H9 (cell line): ENCODE results near the gene CROCC2. TPM values are rescaled to one million over a fixed set of nuclear protein-coding genes. Genes with fewer than 3 reads are reported as not detected.

Experiments used
- DNase-seq: peaks from one replicate; pipeline ENCODE4 v3.0.0-alpha.2; 2017
- H2AFZ ChIP-seq: one replicate; pipeline ENCODE4 v1.6.1; 2013; ENCODE audit warnings: mild to moderate bottlenecking, low read length, control low read depth, moderate library complexity
- H2AK5ac ChIP-seq: 2 replicates; pipeline ENCODE4 v1.6.1; 2013; ENCODE audit warnings: low read length, control low read depth, mixed read lengths; ENCODE audit not compliant: insufficient read length
- H2BK120ac ChIP-seq: one replicate; pipeline ENCODE4 v1.6.1; 2013; ENCODE audit warnings: low read depth, mild to moderate bottlenecking, low read length, control low read depth, inconsistent platforms; ENCODE audit not compliant: poor library complexity, severe bottlenecking
- H2BK12ac ChIP-seq: 2 replicates; pipeline ENCODE4 v1.6.1; 2013; ENCODE audit warnings: low read length, control low read depth, mixed read lengths, low read depth; ENCODE audit not compliant: insufficient read length
- H2BK15ac ChIP-seq: 2 replicates; pipeline ENCODE4 v1.6.1; 2013; ENCODE audit warnings: low read depth, low read length, control low read depth
- H2BK20ac ChIP-seq: one replicate; pipeline ENCODE4 v1.6.1; 2013; ENCODE audit warnings: low read depth, mild to moderate bottlenecking, low read length, control low read depth, inconsistent platforms; ENCODE audit not compliant: poor library complexity, severe bottlenecking
- H2BK5ac ChIP-seq: 2 replicates; pipeline ENCODE4 v1.6.1; 2013; ENCODE audit warnings: low read length, control low read depth, mixed read lengths; ENCODE audit not compliant: insufficient read length
- H3K14ac ChIP-seq: 2 replicates; pipeline ENCODE4 v1.6.1; 2013; ENCODE audit warnings: low read length, control low read depth; ENCODE audit not compliant: insufficient read depth
- H3K18ac ChIP-seq: 2 replicates; pipeline ENCODE4 v1.6.1; 2013; ENCODE audit warnings: low read depth, mild to moderate bottlenecking, mixed read lengths, low read length, control low read depth; ENCODE audit not compliant: insufficient read length
- H3K23ac ChIP-seq: 2 replicates; pipeline ENCODE4 v1.6.1; 2013; ENCODE audit warnings: low read length, control low read depth, mixed read lengths, low read depth; ENCODE audit not compliant: insufficient read length
- H3K23me2 ChIP-seq: 2 replicates; pipeline ENCODE4 v1.6.1; 2013; ENCODE audit warnings: low read depth, mild to moderate bottlenecking, mixed read lengths, low read length, control low read depth; ENCODE audit not compliant: insufficient read length, poor library complexity, severe bottlenecking
- H3K27ac ChIP-seq: 2 replicates; pipeline ENCODE4 v1.5.1; 2013; ENCODE audit warnings: low read length, control low read depth, mixed read lengths, low read depth; ENCODE audit not compliant: insufficient read length
- H3K27me3 ChIP-seq: 2 replicates; pipeline ENCODE4 v1.6.1; 2013; ENCODE audit warnings: low read length, control low read depth, inconsistent platforms; ENCODE audit not compliant: insufficient read depth
- H3K4ac ChIP-seq: 2 replicates; pipeline ENCODE4 v1.6.1; 2013; ENCODE audit warnings: low read depth, mild to moderate bottlenecking, control low read depth, inconsistent platforms, low read length, moderate library complexity
- H3K4me1 ChIP-seq: 2 replicates; pipeline ENCODE4 v1.6.1; 2013; ENCODE audit warnings: low read length, control low read depth, inconsistent platforms; ENCODE audit not compliant: insufficient read depth
- H3K4me2 ChIP-seq: 2 replicates; pipeline ENCODE4 v1.6.1; 2013; ENCODE audit warnings: low read length, control low read depth, mixed read lengths; ENCODE audit not compliant: insufficient read length, insufficient read depth
- H3K56ac ChIP-seq: 2 replicates; pipeline ENCODE4 v1.6.1; 2013; ENCODE audit warnings: low read depth, mild to moderate bottlenecking, mixed read lengths, low read length, control low read depth; ENCODE audit not compliant: insufficient read length
- H3K79me1 ChIP-seq: 2 replicates; pipeline ENCODE4 v1.6.1; 2013; ENCODE audit warnings: low read depth, mild to moderate bottlenecking, moderate library complexity, low read length, control low read depth, inconsistent platforms; ENCODE audit not compliant: insufficient read depth, poor library complexity, severe bottlenecking
- H3K79me2 ChIP-seq: 2 replicates; pipeline ENCODE4 v1.6.1; 2013; ENCODE audit warnings: low read length, control low read depth, inconsistent platforms; ENCODE audit not compliant: insufficient read depth
- H3K9ac ChIP-seq: 2 replicates; pipeline ENCODE4 v1.6.1; 2013; ENCODE audit warnings: low read length, control low read depth, mixed read lengths; ENCODE audit not compliant: insufficient read length; ENCODE audit errors: extremely low read depth
- H3K9me3 ChIP-seq: one replicate; pipeline ENCODE4 v1.6.1; 2013; ENCODE audit warnings: low read depth, low read length, inconsistent platforms; ENCODE audit not compliant: control insufficient read depth
- H3T11ph ChIP-seq: one replicate; pipeline ENCODE4 v1.6.1; 2013; ENCODE audit warnings: mild to moderate bottlenecking, low read length, control low read depth, inconsistent platforms
- H4K20me1 ChIP-seq: one replicate; pipeline ENCODE4 v1.6.1; 2013; ENCODE audit not compliant: control insufficient read depth, insufficient read length, insufficient read depth
- H4K5ac ChIP-seq: 2 replicates; pipeline ENCODE4 v1.6.1; 2013; ENCODE audit warnings: low read depth, mild to moderate bottlenecking, mixed read lengths, low read length, control low read depth; ENCODE audit not compliant: insufficient read length
- H4K8ac ChIP-seq: replicated peaks from 2 replicates; pipeline ENCODE4 v1.6.1; 2013; ENCODE audit warnings: low read length, control low read depth, mixed read lengths, low read depth; ENCODE audit not compliant: insufficient read length
- H4K91ac ChIP-seq: 2 replicates; pipeline ENCODE4 v1.6.1; 2013; ENCODE audit warnings: low read depth, mild to moderate bottlenecking, moderate library complexity, mixed read lengths, low read length, control low read depth; ENCODE audit not compliant: insufficient read length
- H3K27ac Mint-ChIP-seq, 3 experiments: 2 replicates in 2 of 3; 3 replicates in 1 of 3; pipeline ENCODE4 v1.8.0; 2020 to 2021; ENCODE audit warnings: mixed read lengths in 3 of 3, mild to moderate bottlenecking in 1 of 3, moderate library complexity in 1 of 3
- H3K27me3 Mint-ChIP-seq: 2 replicates; pipeline ENCODE4 v1.8.0; 2021; ENCODE audit warnings: low read depth, mild to moderate bottlenecking, moderate library complexity, mixed read lengths
- H3K36me3 Mint-ChIP-seq, 3 experiments: 2 replicates in 2 of 3; 3 replicates in 1 of 3; pipeline ENCODE4 v1.8.0; 2020 to 2021; ENCODE audit warnings: low read depth in 3 of 3, mixed read lengths in 3 of 3; ENCODE audit not compliant: insufficient read depth in 1 of 3
- H3K4me1 Mint-ChIP-seq, 2 experiments: 2 replicates each; pipeline ENCODE4 v1.8.0; 2020; ENCODE audit warnings: mixed read lengths in 2 of 2
- H3K4me3 Mint-ChIP-seq, 2 experiments: 2 replicates in 1 of 2; 3 replicates in 1 of 2; pipeline ENCODE4 v1.8.0; 2020 to 2021; ENCODE audit warnings: mild to moderate bottlenecking in 2 of 2, mixed read lengths in 2 of 2, moderate library complexity in 1 of 2
- H3K9me3 Mint-ChIP-seq, 2 experiments: 2 replicates in 1 of 2; 3 replicates in 1 of 2; pipeline ENCODE4 v1.8.0; 2020; ENCODE audit warnings: mild to moderate bottlenecking in 2 of 2, mixed read lengths in 2 of 2, moderate library complexity in 1 of 2
- WGBS: extraction: QIAGEN DNeasy Blood & Tissue Kit; methylation state at CpG from one replicate; pipeline ENCODE4 v1.1.7; 2013; ENCODE audit warnings: missing lambda C conversion rate, low lambda C conversion rate, mixed read lengths; ENCODE audit not compliant: insufficient read length; ENCODE audit errors: extremely low coverage; 5-methylcytosine and 5-hydroxymethylcytosine counted together
- total RNA-seq: library from RNA; stranded (reverse); gene quantifications from 2 replicates; pipeline ENCODE4 v1.2.1, GENCODE V29; 2021
- TF ChIP-seq, protein P1 (sequence below): fragments of 200-600 bp; sonication (generic); conservative IDR thresholded peaks from 3 replicates; pipeline ENCODE4 v1.8.0; 2021; ENCODE audit warnings: antibody characterized with exemption, mild to moderate bottlenecking

The CROCC2 gene
- total RNA-seq, 1 experiment from 2014 or later, result not detected

DNA sequence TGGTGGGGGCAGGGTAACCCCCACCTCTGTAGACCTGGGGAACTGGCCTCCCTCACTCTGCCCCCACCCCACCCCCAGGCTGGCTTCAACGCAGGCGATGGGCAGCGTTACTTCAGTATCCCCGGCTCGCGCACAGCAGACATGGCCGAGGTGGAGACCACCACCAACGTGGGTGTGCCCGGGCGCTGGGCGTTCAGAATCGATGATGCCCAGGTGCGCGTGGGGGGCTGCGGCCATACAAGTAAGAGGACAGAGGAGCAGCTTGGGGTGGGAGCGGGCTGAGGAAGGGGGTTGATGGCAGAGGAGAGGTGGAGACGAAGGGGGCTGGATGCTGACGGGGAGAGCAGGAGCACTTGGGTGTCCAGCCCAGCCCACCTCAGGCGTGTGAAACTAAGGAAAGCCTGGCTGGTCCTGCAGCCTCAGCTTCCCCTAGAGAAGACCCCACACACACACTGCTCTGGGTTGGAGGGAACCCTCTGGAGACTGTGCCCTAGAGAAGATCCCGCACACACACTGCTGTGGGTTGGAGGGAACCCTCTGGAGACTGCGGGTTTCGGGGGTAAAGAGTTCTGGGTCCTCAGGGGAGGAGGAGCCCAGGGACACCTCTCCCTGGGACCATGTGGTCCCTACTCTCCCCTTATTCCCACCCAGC lies 128.5 kb downstream of the CROCC2 start:
- peaks cover 42% of the 10 kb centered on the region for H3K27me3 Mint-ChIP-seq
- WGBS, result no CpG with 5 or more reads among the region's 22 CpGs

More for the DNA sequence above, 128.5 kb downstream of the CROCC2 start:
- Histone ChIP-seq H4K91ac (no peak overlapping the region), H2BK15ac (no peak overlapping the region), H2BK20ac (no peak overlapping the region), H3K27ac (no peak overlapping the region), H3K18ac (no peak overlapping the region), H3K9ac (no peak overlapping the region), H3K56ac (no peak overlapping the region), H3K4me2 (no peak overlapping the region), H2BK12ac (no peak overlapping the region), H3K9me3 (no peaks in the 10 kb centered on the region), H3K23me2 (peaks cover 8% of the 10 kb centered on the region), H3K14ac (no peak overlapping the region), H2BK5ac (no peak overlapping the region), H3K4ac (no peak overlapping the region), H3K23ac (no peak overlapping the region), H3K79me2 (no peaks in the 10 kb centered on the region), H4K5ac (no peak overlapping the region), H2AK5ac (no peak overlapping the region), H2AFZ (no peak overlapping the region), H4K8ac (no peak overlapping the region), H3T11ph (no peak overlapping the region), H3K27me3 (no peaks in the 10 kb centered on the region; the same call in 1 of the 2 replicates), H3K4me1 (no peaks in the 10 kb centered on the region), H3K79me1 (no peaks in the 10 kb centered on the region), H2BK120ac (no peak overlapping the region), H4K20me1 (no peaks in the 10 kb centered on the region)
- Mint-ChIP-seq H3K9me3 (no peaks in the 10 kb centered on the region; a peak in 1 of 5 replicates), H3K4me3 (no peak overlapping the region), H3K27ac (no peak overlapping the region), H3K36me3 (no peaks in the 10 kb centered on the region; a peak in 1 of 7 replicates), H3K4me1 (peaks cover 0 to 6% of the 10 kb centered on the region in 2 experiments; a peak in 2 of 4 replicates)
- TF ChIP-seq, protein P1, sequence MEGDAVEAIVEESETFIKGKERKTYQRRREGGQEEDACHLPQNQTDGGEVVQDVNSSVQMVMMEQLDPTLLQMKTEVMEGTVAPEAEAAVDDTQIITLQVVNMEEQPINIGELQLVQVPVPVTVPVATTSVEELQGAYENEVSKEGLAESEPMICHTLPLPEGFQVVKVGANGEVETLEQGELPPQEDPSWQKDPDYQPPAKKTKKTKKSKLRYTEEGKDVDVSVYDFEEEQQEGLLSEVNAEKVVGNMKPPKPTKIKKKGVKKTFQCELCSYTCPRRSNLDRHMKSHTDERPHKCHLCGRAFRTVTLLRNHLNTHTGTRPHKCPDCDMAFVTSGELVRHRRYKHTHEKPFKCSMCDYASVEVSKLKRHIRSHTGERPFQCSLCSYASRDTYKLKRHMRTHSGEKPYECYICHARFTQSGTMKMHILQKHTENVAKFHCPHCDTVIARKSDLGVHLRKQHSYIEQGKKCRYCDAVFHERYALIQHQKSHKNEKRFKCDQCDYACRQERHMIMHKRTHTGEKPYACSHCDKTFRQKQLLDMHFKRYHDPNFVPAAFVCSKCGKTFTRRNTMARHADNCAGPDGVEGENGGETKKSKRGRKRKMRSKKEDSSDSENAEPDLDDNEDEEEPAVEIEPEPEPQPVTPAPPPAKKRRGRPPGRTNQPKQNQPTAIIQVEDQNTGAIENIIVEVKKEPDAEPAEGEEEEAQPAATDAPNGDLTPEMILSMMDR, result no peak
- no peak for DNase-seq
